Spinal cord (tissue), 10 donors: ENCODE results near the gene IL12RB2. TPM values are rescaled to one million over a fixed set of nuclear protein-coding genes. Genes with fewer than 3 reads are reported as not detected.

Experiments
- DNase-seq, 6 donors: peaks; one replicate each; pipeline versions ENCODE4 v3.0.0 to v3.0.0-alpha.2; 2013 to 2015; ENCODE audit warnings: low spot score in 6 of 6, low read depth in 4 of 6
- H3K27ac ChIP-seq: one replicate; pipeline ENCODE4 v1.5.1; 2013; ENCODE audit warnings: low read depth, low read length, control low read depth
- H3K27me3 ChIP-seq: one replicate; pipeline ENCODE4 v1.6.1; 2013; ENCODE audit warnings: low read length; ENCODE audit not compliant: control insufficient read depth, insufficient read depth
- H3K36me3 ChIP-seq: one replicate; pipeline ENCODE4 v1.6.1; 2013; ENCODE audit warnings: low read length; ENCODE audit not compliant: control insufficient read depth, insufficient read depth
- H3K4me1 ChIP-seq: one replicate; pipeline ENCODE4 v1.6.1; 2013; ENCODE audit warnings: low read length; ENCODE audit not compliant: control insufficient read depth, insufficient read depth
- H3K4me3 ChIP-seq: one replicate; pipeline ENCODE4 v1.5.1; 2013; ENCODE audit warnings: low read depth, low read length, control low read depth
- H3K9me3 ChIP-seq: one replicate; pipeline ENCODE4 v1.6.1; 2013; ENCODE audit warnings: low read length; ENCODE audit not compliant: control insufficient read depth, insufficient read depth
- WGBS: methylation state at CpG from one replicate; pipeline ENCODE4 v1.1.5; 2013; ENCODE audit warnings: missing lambda C conversion rate; ENCODE audit not compliant: insufficient coverage; 5-methylcytosine and 5-hydroxymethylcytosine counted together
- polyA plus RNA-seq, 2 donors: library from polyadenylated mRNA; unstranded; fragments of 120-200 nt; gene quantifications; one replicate each; pipeline ENCODE4 v1.2.1, GENCODE V29; 2013; ENCODE audit not compliant: insufficient read length in 2 of 2
- total RNA-seq, 2 donors: library from RNA; depleted of rRNA in 1 of 2; stranded (reverse); fragments of 120-200 nt in 1 of 2; fragments of >200 nt in 1 of 2; gene quantifications; one replicate each; pipeline versions ENCODE4 v1.2.3 to v1.2.4, GENCODE V29; 2013 to 2014
- donor health status: healthy.

IL12RB2 gene
- total and polyA plus RNA-seq, 4 donors, result 0.66 to 2.5 (median 0.97) TPM

GRCh38 chr1:67427465-67427864, 119.8 kb downstream of the IL12RB2 start:
- Histone ChIP-seq H3K36me3 (peaks cover 19% of the 10 kb centered on the region), H3K9me3 (no peaks in the 10 kb centered on the region), H3K4me1 (peaks cover 4% of the 10 kb centered on the region), H3K27me3 (no peaks in the 10 kb centered on the region), H3K27ac (no peak overlapping the region), H3K4me3 (peak overlapping the region; percentile 98)
- no CpG with 5 or more reads among the region's 2 CpGs for WGBS
- DNase-seq, result no peak

GRCh38 chr1:67427947-67428346, 120.3 kb downstream of the IL12RB2 start:
- peak overlapping the region; percentile 98 for H3K4me3 ChIP-seq
- DNase-seq, result no peak
- WGBS, result no CpG with 5 or more reads among the region's 3 CpGs

GRCh38 chr1:67429011-67429527, 121.4 kb downstream of the IL12RB2 start:
- WGBS, result 0% methylated on average over 20 of the region's 25 CpGs

More at GRCh38 chr1:67427947-67428346, 120.3 kb downstream of the IL12RB2 start:
- peaks cover 14% of the 10 kb centered on the region for H3K36me3 ChIP-seq
- H3K4me1 ChIP-seq, result peaks cover 4% of the 10 kb centered on the region
- H3K9me3 ChIP-seq, result no peaks in the 10 kb centered on the region
- H3K27ac ChIP-seq, result no peak overlapping the region
- no peaks in the 10 kb centered on the region for H3K27me3 ChIP-seq

GRCh38 chr1:67429528-67430357, 122.1 kb downstream of the IL12RB2 start:
- Histone ChIP-seq H3K36me3 (peaks cover 5% of the 10 kb centered on the region), H3K27ac (peak overlapping the region; percentile 93), H3K4me3 (peak overlapping the region; percentile 98), H3K27me3 (no peaks in the 10 kb centered on the region), H3K4me1 (peaks cover 4% of the 10 kb centered on the region), H3K9me3 (no peaks in the 10 kb centered on the region)
- 0% methylated on average over 69 of the region's 69 CpGs for WGBS
- peak in 4 of 6 donors; percentile 2 to 61 (median 44) for DNase-seq

More at GRCh38 chr1:67429011-67429527, 121.4 kb downstream of the IL12RB2 start:
- Histone ChIP-seq H3K4me3 (peak overlapping the region; percentile 98), H3K27ac (peak overlapping the region; percentile 93), H3K36me3 (peaks cover 5% of the 10 kb centered on the region), H3K27me3 (no peaks in the 10 kb centered on the region), H3K4me1 (peaks cover 4% of the 10 kb centered on the region), H3K9me3 (no peaks in the 10 kb centered on the region)
- peak in 5 of 6 donors; percentile 1 to 57 (median 24) for DNase-seq

GRCh38 chr1:67430358-67431155, 122.9 kb downstream of the IL12RB2 start, which contains the start of gene SERBP1:
TSS of gene SERBP1 (minus strand) at chr1:67430402. CDS start at chr1:67430300, 102 bp downstream.
- Histone ChIP-seq H3K4me3 (peak within 1 kb of the TSS; percentile 98), H3K9me3 (no peaks in the 10 kb centered on the region), H3K36me3 (peaks cover 3% of the 10 kb centered on the region), H3K4me1 (peaks cover 4% of the 10 kb centered on the region), H3K27ac (peak within 1 kb of the TSS; percentile 93), H3K27me3 (no peaks in the 10 kb centered on the region)
- WGBS, result under 1% methylated on average over 46 of the region's 62 CpGs
- peak; percentile 91 to 99 (median 94) for DNase-seq

GRCh38 chr1:67431156-67431765, 123.6 kb downstream of the IL12RB2 start:
- Histone ChIP-seq H3K27ac (peak overlapping the region; percentile 93), H3K36me3 (peaks cover 3% of the 10 kb centered on the region)
- no CpG with 5 or more reads among the region's 12 CpGs for WGBS

GRCh38 chr1:67431869-67432578, 124.4 kb downstream of the IL12RB2 start:
- no peaks in the 10 kb centered on the region for H3K9me3 ChIP-seq
- WGBS, result 8% methylated on average over 1 of the region's 8 CpGs
- peaks cover 3% of the 10 kb centered on the region for H3K36me3 ChIP-seq
- H3K27me3 ChIP-seq, result no peaks in the 10 kb centered on the region
- no peak for DNase-seq
- no peak overlapping the region for H3K4me3 ChIP-seq
- H3K27ac ChIP-seq, result no peak overlapping the region
- peaks cover 4% of the 10 kb centered on the region for H3K4me1 ChIP-seq

More at GRCh38 chr1:67431156-67431765, 123.6 kb downstream of the IL12RB2 start:
- Histone ChIP-seq H3K4me3 (peak overlapping the region; percentile 98), H3K9me3 (no peaks in the 10 kb centered on the region), H3K4me1 (peaks cover 4% of the 10 kb centered on the region), H3K27me3 (no peaks in the 10 kb centered on the region)
- DNase-seq, result no peak

- Histone ChIP-seq H3K9me3 (no peaks in the 10 kb centered on the region), H3K4me3 (no peak overlapping the region), H3K27ac (no peak overlapping the region), H3K36me3 (peaks cover 3% of the 10 kb centered on the region), H3K4me1 (peaks cover 4% of the 10 kb centered on the region), H3K27me3 (no peaks in the 10 kb centered on the region)
- WGBS, result no CpG with 5 or more reads among the region's 1 CpG
- no peak for DNase-seq
Observed at GRCh38 chr1:67432745-67433144, 125.1 kb downstream of the IL12RB2 start.
